HEK293 (cell line): Measurements from ENCODE around the gene NEK7.

Source experiments
- CTCF ChIA-PET: fragments of 350-600 bp; formaldehyde crosslinking; extraction: SDS; loops from one replicate; lab custom pipeline; 2021; ENCODE audit warnings: antibody characterized with exemption; lab: Yijun Ruan, JAX
- POLR2A ChIA-PET: fragments of 300-600 bp; formaldehyde crosslinking; extraction: SDS; loops from one replicate; lab custom pipeline; 2020; ENCODE audit warnings: antibody characterized with exemption, inconsistent platforms; lab: Yijun Ruan, JAX
- H3K27ac ChIP-seq: fragments of 200-500 bp; sonication (Bioruptor generic); 2 replicates; pipeline ENCODE4 v1.5.1; 2014; ENCODE audit warnings: low read depth, low read length, control low read depth, inconsistent platforms; ENCODE audit errors: extremely low read depth
- H3K36me3 ChIP-seq, 2 experiments: fragments of 200-500 bp in 1 of 2; sonication (Bioruptor generic) in 1 of 2; 1 replicate in 1 of 2; 2 replicates in 1 of 2; pipeline ENCODE4 v1.5.1; 2014 to 2017; ENCODE audit warnings: inconsistent platforms in 2 of 2, low read length in 2 of 2; ENCODE audit not compliant: control insufficient read depth in 2 of 2, insufficient read depth in 1 of 2
- H3K4me1 ChIP-seq: fragments of 200-500 bp; sonication (Bioruptor generic); 2 replicates; pipeline ENCODE4 v1.5.1; 2014; ENCODE audit warnings: mild to moderate bottlenecking, low read length, inconsistent platforms; ENCODE audit not compliant: control insufficient read depth, insufficient read depth
- H3K4me3 ChIP-seq: 2 replicates; pipeline ENCODE4 v1.5.1; 2011; ENCODE audit warnings: low read depth, mild to moderate bottlenecking, control low read depth, low read length, moderate library complexity
- H3K9me3 ChIP-seq: fragments of 200-500 bp; sonication (Bioruptor generic); 2 replicates; pipeline ENCODE4 v1.5.1; 2014; ENCODE audit warnings: low read depth, low read length, inconsistent platforms; ENCODE audit not compliant: control insufficient read depth, insufficient read depth
- GLIS2 ChIP-seq: fragments of 450-650 bp; formaldehyde crosslinking; IDR thresholded peaks from 2 replicates; pipeline ENCODE4 v1.5.1; 2016; ENCODE audit warnings: missing biosample characterization, missing genetic modification characterization
- KLF10 ChIP-seq: fragments of 450-650 bp; IDR thresholded peaks from 2 replicates; pipeline ENCODE4 v1.5.1; 2018; ENCODE audit warnings: missing biosample characterization, mild to moderate bottlenecking, missing genetic modification characterization
- OVOL3 ChIP-seq: fragments of 450-650 bp; formaldehyde crosslinking; IDR thresholded peaks from 2 replicates; pipeline ENCODE4 v1.5.1; 2016; ENCODE audit warnings: missing biosample characterization, missing genetic modification characterization
- SP2 ChIP-seq: fragments of 450-650 bp; formaldehyde crosslinking; IDR thresholded peaks from 2 replicates; pipeline ENCODE4 v1.5.1; 2016; ENCODE audit warnings: missing biosample characterization, missing genetic modification characterization
- TRIM28 ChIP-seq: IDR thresholded peaks from 2 replicates; pipeline ENCODE4 v1.6.1; 2011; ENCODE audit warnings: low read length, control low read depth, borderline replicate concordance
- ZBTB21 ChIP-seq: fragments of 450-650 bp; formaldehyde crosslinking; IDR thresholded peaks from 2 replicates; pipeline ENCODE4 v1.5.1; 2017; ENCODE audit warnings: missing biosample characterization, missing genetic modification characterization
- ZBTB7A ChIP-seq: fragments of 450-650 bp; formaldehyde crosslinking; IDR thresholded peaks from 2 replicates; pipeline ENCODE4 v1.5.1; 2016; ENCODE audit warnings: low read depth, missing biosample characterization, missing genetic modification characterization
- ZBTB8A ChIP-seq: fragments of 450-650 bp; formaldehyde crosslinking; IDR thresholded peaks from 2 replicates; pipeline ENCODE4 v1.5.1; 2016; ENCODE audit warnings: missing biosample characterization, missing genetic modification characterization
- ZFP41 ChIP-seq: fragments of 450-650 bp; formaldehyde crosslinking; IDR thresholded peaks from 2 replicates; pipeline ENCODE4 v1.5.1; 2016; ENCODE audit warnings: missing biosample characterization, missing genetic modification characterization, borderline replicate concordance
- ZNF157 ChIP-seq: fragments of 450-650 bp; formaldehyde crosslinking; IDR thresholded peaks from 2 replicates; pipeline ENCODE4 v1.5.1; 2016; ENCODE audit warnings: missing biosample characterization, missing genetic modification characterization
- ZNF23 ChIP-seq: fragments of 450-650 bp; formaldehyde crosslinking; IDR thresholded peaks from 2 replicates; pipeline ENCODE4 v1.5.1; 2016; ENCODE audit warnings: missing biosample characterization, missing genetic modification characterization, borderline replicate concordance
- ZNF404 ChIP-seq: fragments of 450-650 bp; formaldehyde crosslinking; IDR thresholded peaks from 2 replicates; pipeline ENCODE4 v1.5.1; 2017; ENCODE audit warnings: missing biosample characterization, missing genetic modification characterization
- ZNF473 ChIP-seq: fragments of 450-650 bp; formaldehyde crosslinking; IDR thresholded peaks from 2 replicates; pipeline ENCODE4 v1.5.1; 2017; ENCODE audit warnings: missing biosample characterization, missing genetic modification characterization
- ZNF521 ChIP-seq: fragments of 450-650 bp; formaldehyde crosslinking; IDR thresholded peaks from 2 replicates; pipeline ENCODE4 v1.5.1; 2017; ENCODE audit warnings: missing biosample characterization, mild to moderate bottlenecking, missing genetic modification characterization
- ZNF560 ChIP-seq: fragments of 450-650 bp; formaldehyde crosslinking; IDR thresholded peaks from 2 replicates; pipeline ENCODE4 v1.5.1; 2017; ENCODE audit warnings: missing biosample characterization, missing genetic modification characterization, borderline replicate concordance
- ZNF626 ChIP-seq: fragments of 450-650 bp; sonication (Bioruptor Pico); formaldehyde crosslinking; IDR thresholded peaks from 2 replicates; pipeline ENCODE4 v1.5.1; 2018; ENCODE audit warnings: missing biosample characterization, missing genetic modification characterization, inconsistent platforms
- ZNF660 ChIP-seq: fragments of 450-650 bp; IDR thresholded peaks from 2 replicates; pipeline ENCODE4 v1.5.1; 2018; ENCODE audit warnings: missing biosample characterization, mild to moderate bottlenecking, missing genetic modification characterization
- ZNF701 ChIP-seq: fragments of 450-650 bp; formaldehyde crosslinking; IDR thresholded peaks from 2 replicates; pipeline ENCODE4 v1.5.1; 2016; ENCODE audit warnings: missing biosample characterization, missing genetic modification characterization
- ZNF785 ChIP-seq: fragments of 450-650 bp; formaldehyde crosslinking; IDR thresholded peaks from 2 replicates; pipeline ENCODE4 v1.5.1; 2016; ENCODE audit warnings: missing biosample characterization, missing genetic modification characterization
- ZNF791 ChIP-seq: fragments of 450-650 bp; formaldehyde crosslinking; IDR thresholded peaks from 2 replicates; pipeline ENCODE4 v1.5.1; 2016; ENCODE audit warnings: missing biosample characterization, missing genetic modification characterization
- ZNF843 ChIP-seq: fragments of 450-650 bp; formaldehyde crosslinking; IDR thresholded peaks from 2 replicates; pipeline ENCODE4 v1.5.1; 2016; ENCODE audit warnings: missing biosample characterization, missing genetic modification characterization
- TF ChIP-seq, protein P1 (sequence below): fragments of 450-650 bp; formaldehyde crosslinking; IDR thresholded peaks from 2 replicates; pipeline ENCODE4 v1.5.1; 2016; ENCODE audit warnings: missing biosample characterization, missing genetic modification characterization, borderline replicate concordance
- TF ChIP-seq, protein P2 (sequence below): fragments of 450-650 bp; formaldehyde crosslinking; IDR thresholded peaks from 2 replicates; pipeline ENCODE4 v1.5.1; 2017; ENCODE audit warnings: missing biosample characterization, missing genetic modification characterization
- TF ChIP-seq, protein P3 (sequence below): fragments of 450-650 bp; formaldehyde crosslinking; IDR thresholded peaks from 2 replicates; pipeline ENCODE4 v1.5.1; 2016; ENCODE audit warnings: missing biosample characterization, missing genetic modification characterization
- TF ChIP-seq, protein P4 (sequence below): fragments of 450-650 bp; formaldehyde crosslinking; IDR thresholded peaks from 2 replicates; pipeline ENCODE4 v1.5.1; 2016; ENCODE audit warnings: missing biosample characterization, missing genetic modification characterization

NEK7 gene

DNA sequence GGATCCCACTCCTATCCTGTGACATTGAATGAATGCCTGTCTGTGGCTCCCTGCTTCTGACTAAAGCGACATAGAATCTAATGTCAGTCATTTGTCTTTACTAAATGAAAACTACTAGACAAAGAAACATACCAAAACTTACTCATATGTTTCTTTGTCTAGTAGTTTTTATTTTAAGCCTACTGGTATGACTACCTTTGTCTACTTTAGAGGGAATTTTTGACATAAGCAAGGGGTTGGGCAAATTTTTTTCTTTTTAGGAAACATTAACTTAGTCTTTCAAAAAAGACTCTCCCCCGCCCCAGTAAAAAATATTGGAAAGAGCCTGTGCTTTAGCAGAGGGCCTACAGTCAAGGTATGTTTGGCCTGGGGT lies 4.9 kb downstream of the NEK7 start (continued):
- TF ChIP-seq ZNF473 (tag by site-specific recombination) (no peak), ZFP41 (tag by site-specific recombination) (no peak), ZNF791 (tag by site-specific recombination) (no peak), ZBTB7A (tag by site-specific recombination) (no peak), GLIS2 (no peak), ZNF560 (tag by site-specific recombination) (no peak), ZNF404 (tag by site-specific recombination) (no peak), KLF10 (no peak), ZNF701 (tag by site-specific recombination) (no peak), ZNF157 (tag by site-specific recombination) (no peak), ZNF843 (tag by site-specific recombination) (no peak), SP2 (tag by site-specific recombination) (no peak)
- TF ChIP-seq, protein P1, sequence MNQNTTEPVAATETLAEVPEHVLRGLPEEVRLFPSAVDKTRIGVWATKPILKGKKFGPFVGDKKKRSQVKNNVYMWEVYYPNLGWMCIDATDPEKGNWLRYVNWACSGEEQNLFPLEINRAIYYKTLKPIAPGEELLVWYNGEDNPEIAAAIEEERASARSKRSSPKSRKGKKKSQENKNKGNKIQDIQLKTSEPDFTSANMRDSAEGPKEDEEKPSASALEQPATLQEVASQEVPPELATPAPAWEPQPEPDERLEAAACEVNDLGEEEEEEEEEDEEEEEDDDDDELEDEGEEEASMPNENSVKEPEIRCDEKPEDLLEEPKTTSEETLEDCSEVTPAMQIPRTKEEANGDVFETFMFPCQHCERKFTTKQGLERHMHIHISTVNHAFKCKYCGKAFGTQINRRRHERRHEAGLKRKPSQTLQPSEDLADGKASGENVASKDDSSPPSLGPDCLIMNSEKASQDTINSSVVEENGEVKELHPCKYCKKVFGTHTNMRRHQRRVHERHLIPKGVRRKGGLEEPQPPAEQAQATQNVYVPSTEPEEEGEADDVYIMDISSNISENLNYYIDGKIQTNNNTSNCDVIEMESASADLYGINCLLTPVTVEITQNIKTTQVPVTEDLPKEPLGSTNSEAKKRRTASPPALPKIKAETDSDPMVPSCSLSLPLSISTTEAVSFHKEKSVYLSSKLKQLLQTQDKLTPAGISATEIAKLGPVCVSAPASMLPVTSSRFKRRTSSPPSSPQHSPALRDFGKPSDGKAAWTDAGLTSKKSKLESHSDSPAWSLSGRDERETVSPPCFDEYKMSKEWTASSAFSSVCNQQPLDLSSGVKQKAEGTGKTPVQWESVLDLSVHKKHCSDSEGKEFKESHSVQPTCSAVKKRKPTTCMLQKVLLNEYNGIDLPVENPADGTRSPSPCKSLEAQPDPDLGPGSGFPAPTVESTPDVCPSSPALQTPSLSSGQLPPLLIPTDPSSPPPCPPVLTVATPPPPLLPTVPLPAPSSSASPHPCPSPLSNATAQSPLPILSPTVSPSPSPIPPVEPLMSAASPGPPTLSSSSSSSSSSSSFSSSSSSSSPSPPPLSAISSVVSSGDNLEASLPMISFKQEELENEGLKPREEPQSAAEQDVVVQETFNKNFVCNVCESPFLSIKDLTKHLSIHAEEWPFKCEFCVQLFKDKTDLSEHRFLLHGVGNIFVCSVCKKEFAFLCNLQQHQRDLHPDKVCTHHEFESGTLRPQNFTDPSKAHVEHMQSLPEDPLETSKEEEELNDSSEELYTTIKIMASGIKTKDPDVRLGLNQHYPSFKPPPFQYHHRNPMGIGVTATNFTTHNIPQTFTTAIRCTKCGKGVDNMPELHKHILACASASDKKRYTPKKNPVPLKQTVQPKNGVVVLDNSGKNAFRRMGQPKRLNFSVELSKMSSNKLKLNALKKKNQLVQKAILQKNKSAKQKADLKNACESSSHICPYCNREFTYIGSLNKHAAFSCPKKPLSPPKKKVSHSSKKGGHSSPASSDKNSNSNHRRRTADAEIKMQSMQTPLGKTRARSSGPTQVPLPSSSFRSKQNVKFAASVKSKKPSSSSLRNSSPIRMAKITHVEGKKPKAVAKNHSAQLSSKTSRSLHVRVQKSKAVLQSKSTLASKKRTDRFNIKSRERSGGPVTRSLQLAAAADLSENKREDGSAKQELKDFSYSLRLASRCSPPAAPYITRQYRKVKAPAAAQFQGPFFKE (tag by site-specific recombination): no peak
- TF ChIP-seq, protein P2, sequence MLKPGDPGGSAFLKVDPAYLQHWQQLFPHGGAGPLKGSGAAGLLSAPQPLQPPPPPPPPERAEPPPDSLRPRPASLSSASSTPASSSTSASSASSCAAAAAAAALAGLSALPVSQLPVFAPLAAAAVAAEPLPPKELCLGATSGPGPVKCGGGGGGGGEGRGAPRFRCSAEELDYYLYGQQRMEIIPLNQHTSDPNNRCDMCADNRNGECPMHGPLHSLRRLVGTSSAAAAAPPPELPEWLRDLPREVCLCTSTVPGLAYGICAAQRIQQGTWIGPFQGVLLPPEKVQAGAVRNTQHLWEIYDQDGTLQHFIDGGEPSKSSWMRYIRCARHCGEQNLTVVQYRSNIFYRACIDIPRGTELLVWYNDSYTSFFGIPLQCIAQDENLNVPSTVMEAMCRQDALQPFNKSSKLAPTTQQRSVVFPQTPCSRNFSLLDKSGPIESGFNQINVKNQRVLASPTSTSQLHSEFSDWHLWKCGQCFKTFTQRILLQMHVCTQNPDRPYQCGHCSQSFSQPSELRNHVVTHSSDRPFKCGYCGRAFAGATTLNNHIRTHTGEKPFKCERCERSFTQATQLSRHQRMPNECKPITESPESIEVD: no peak
- TF ChIP-seq, protein P3, sequence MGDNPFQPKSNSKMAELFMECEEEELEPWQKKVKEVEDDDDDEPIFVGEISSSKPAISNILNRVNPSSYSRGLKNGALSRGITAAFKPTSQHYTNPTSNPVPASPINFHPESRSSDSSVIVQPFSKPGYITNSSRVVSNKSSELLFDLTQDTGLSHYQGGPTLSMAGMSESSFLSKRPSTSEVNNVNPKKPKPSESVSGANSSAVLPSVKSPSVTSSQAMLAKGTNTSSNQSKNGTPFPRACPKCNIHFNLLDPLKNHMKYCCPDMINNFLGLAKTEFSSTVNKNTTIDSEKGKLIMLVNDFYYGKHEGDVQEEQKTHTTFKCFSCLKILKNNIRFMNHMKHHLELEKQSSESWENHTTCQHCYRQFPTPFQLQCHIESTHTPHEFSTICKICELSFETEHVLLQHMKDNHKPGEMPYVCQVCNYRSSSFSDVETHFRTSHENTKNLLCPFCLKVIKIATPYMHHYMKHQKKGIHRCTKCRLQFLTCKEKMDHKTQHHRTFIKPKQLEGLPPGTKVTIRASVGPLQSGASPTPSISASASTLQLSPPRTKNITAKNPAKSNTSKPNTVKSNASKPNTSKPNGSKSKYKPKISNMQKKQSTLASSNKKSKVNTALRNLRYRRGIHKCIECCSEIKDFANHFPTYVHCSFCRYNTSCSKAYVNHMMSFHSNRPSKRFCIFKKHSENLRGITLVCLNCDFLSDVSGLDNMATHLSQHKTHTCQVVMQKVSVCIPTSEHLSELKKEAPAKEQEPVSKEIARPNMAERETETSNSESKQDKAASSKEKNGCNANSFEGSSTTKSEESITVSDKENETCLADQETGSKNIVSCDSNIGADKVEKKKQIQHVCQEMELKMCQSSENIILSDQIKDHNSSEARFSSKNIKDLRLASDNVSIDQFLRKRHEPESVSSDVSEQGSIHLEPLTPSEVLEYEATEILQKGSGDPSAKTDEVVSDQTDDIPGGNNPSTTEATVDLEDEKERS: no peak

DNA sequence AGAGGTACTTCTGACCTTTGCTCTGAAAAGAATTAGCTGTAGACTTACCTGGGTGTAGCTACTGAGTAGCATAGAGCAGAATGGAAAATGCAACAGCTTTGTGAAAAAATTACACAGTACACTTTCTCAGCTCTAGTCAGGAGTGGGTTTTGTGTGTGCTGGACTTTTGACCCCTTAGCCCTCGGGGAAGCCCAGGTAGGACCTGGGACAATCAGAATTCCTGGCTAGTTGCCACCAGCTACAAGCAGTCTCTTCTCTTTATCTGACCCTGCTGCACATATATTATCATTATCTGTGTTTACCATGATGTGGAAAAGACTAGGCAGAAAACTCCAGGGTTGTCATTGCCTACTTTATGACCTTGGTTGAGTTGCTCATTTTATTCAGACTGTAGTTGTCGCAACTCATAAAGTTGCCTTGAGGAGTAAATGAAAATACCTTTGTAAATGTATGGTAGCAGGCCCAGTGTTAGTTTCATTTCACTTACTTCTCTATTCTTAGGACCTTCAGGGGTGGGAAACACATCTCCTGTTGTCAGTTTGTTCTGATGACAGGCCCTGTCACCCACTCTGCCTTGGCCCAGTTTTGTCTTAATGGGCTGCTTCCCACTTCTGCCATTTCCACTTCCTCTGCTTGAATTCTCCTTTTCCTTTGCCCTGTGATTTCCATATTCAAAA lies 5.4 kb downstream of the NEK7 start:
- no peaks in the 10 kb centered on the region for H3K36me3 ChIP-seq
- H3K4me3 ChIP-seq: no peak overlapping the region
- H3K27ac ChIP-seq: 0 out of 2 replicates have a peak overlapping the region, but pooled peaks have one; percentile 25
- no peaks in the 10 kb centered on the region for H3K9me3 ChIP-seq
- CTCF ChIA-PET: no interaction called here
- peaks cover 11% of the 10 kb centered on the region for H3K4me1 ChIP-seq
- POLR2A ChIA-PET: no interaction called here
- TF ChIP-seq ZNF785: no peak
- peak; percentile 44; the same call in 1 of the 2 replicates for TF ChIP-seq TRIM28
- no peak for TF ChIP-seq ZNF157 (tag by site-specific recombination)
- TF ChIP-seq ZBTB8A (tag by site-specific recombination): no peak
- TF ChIP-seq ZNF521 (tag by site-specific recombination): no peak
- TF ChIP-seq, protein P2: peak; percentile 56
- TF ChIP-seq ZNF626 (tag by site-specific recombination): no peak
- TF ChIP-seq ZNF660 (tag by site-specific recombination): no peak
- no peak for TF ChIP-seq ZBTB21 (tag by site-specific recombination)
- TF ChIP-seq ZNF23: no peak
- no peak for TF ChIP-seq OVOL3 (tag by site-specific recombination)
- TF ChIP-seq, protein P4, sequence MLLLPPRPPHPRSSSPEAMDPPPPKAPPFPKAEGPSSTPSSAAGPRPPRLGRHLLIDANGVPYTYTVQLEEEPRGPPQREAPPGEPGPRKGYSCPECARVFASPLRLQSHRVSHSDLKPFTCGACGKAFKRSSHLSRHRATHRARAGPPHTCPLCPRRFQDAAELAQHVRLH (tag by site-specific recombination): no peak
